Dermis blood vessel endothelial cell (primary cell): ENCODE data around the gene ASL. TPM values are rescaled to one million over a fixed set of nuclear protein-coding genes. Genes with fewer than 3 reads are reported as not detected.
"Not testable (repeated sequence)": the region's sequence is repeated elsewhere in the genome, so short reads cannot be mapped to it uniquely, and the experiment has no call there.

Source experiments
- DNase-seq: peaks from one replicate; pipeline ENCODE4 v3.0.0; 2010
- total RNA-seq: library from RNA; depleted of rRNA; stranded (reverse); fragments of >200 nt; gene quantifications from 2 replicates; pipeline ENCODE4 v1.2.3, GENCODE V29; 2014

The ASL gene
- total RNA-seq, 1 donor from 2014 or later = 82.4 TPM

DNA sequence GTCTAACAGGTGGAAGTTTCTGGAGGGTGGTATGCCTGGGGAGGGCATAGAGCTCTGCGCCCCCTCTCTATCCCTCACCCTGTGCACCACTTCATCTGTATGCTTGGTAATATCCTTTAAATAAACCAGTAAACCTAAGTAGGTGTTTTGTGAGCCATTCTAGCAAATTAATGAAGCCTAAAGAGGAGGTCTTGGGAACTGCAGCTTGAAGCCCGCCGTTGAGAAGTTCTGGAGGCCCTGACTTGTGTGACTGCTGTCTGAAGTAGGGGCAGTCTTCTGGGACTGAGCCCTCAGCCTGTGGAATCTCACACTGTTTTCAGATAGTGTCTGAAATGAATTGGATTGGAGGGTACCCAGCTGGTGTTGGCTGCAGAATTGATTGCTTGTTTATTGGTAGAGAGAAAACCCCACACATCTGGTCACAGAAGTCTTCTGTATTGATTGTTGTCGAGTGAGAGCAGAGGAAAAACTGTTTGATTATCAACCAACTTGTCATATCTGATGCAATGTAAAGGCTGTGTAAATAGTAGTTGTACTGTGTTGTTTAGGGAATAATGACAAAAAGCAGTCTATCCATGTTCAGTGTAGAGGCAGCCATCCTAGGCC, 43.7 kb downstream of the ASL start:
- DNase-seq = no peak

DNA sequence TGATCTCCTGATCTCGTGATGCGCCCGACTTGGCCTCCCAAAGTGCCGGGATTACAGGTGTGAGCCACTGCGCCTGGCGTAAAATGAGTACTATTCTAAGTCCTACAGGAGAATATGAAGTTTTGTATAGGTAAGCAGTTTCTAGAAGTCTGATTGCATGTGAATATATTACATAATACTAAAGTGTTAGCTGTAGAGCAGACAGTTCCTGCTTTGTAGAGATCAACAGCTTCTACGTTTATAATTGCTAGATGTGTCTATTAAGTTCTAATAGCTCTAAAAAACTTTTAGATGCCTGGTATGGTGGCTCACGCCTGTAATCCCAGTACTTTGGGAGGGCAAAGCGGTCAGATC, 47.5 kb downstream of the ASL start:
- DNase-seq = no peak

GRCh38 chr7:66124569-66124861, 48.9 kb downstream of the ASL start:
- DNase-seq = not testable (repeated sequence)

- DNase-seq = no peak
Measured at GRCh38 chr7:66125052-66125694, 49.6 kb downstream of the ASL start.

DNA sequence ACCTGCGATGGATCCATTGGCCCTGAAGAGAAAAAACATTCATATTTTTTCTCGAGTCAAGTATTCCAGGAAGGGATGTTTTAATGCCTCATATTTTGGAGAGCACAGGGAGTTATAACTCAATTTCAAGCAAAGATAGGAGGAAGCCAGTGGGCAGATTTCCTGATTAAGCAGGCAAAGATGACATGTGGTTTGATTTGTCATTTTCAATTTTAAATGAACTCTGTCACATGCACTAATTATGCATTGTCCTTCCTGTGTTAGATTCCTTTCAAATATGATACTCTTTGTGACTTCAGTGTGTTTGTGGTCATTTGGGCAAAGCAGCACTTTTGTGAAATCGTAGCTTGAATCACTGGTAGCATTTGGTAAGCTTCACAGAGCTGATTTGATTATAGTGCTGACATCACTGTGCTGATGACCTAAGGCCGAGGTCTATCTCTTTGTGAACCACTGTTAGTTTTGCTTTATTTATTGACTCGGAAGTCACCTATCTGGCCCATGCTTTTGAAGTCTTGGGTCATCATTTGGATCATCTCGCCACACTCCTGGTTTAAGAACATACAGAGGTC, 50.2 kb downstream of the ASL start:
- DNase-seq = not testable (repeated sequence)

DNA sequence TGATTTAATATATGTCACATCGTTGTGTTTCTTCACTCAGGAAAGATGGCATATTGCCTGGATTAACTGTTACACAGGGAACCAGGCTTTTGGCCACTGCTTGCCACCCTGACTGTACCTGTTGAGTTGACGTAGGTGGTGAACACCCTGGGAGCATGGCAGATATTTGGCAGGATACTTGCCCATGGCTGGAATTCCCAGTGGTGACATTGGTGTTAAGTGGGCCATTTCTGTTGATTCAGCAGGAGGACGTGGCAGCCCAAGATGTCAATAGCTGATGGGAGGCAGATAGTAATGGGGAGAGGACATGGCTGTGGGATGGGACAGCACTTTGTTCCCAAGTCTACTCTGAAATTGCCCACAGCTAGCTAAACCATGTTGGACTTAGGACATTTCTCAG, 51.6 kb downstream of the ASL start:
- DNase-seq = not testable (repeated sequence)

GRCh38 chr7:66138994-66139752, 63.6 kb downstream of the ASL start:
- no peak for DNase-seq

DNA sequence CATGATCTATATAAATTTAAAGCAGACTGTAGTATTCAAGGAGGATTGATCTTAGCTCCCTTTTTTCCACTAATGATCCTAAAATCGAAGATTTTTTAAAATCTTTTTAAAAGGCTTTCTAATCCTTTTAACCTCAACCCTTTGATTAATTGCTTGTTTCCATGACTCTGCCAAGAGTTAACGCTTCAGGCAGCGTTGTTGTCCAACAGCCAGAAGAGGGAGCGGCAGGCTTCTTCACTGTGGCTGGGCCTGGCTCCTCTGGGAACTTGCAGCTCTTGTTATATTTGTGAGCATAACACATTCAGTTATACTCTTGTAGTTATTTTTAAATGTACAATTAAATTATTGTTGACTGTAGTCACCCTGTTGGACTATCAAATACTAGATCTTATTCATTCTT, 65.3 kb downstream of the ASL start:
- DNase-seq = peak; percentile 77

DNA sequence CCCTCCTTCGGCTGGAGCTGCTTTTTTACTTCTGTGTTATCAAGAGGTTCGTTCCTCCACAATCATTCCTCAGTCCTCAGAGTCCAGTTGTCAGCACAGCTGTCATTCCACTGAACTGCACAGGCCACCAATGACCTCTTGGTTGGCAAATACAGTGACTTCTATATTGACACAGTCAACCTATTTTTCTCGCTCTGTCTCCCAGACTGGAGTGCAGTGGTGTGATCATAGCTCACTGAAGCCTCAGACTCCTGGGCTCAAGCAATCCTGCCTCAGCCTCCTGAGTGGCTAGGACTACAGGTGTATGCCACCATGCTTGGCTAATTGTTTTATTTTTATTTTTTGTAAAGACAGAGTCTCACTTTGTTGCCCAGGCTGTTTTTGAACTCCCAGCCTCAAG, 66.7 kb downstream of the ASL start:
- no peak for DNase-seq

GRCh38 chr7:66142996-66143395, 67.4 kb downstream of the ASL start:
- DNase-seq = no peak

Other genes with a start within 250 kb of the ASL start
- 24.3 and 38.5 TPM in 2 replicates for gene VKORC1L1, start 202.7 kb upstream of the ASL start, total RNA-seq
- 40.2 and 48.1 TPM in 2 replicates for gene GUSB, start 93.6 kb upstream of the ASL start, total RNA-seq
- 22.5 and 25.4 TPM in 2 replicates for gene CRCP, start 39.0 kb downstream of the ASL start, total RNA-seq
- 38.5 and 42.5 TPM in 2 replicates for gene TPST1, start 129.5 kb downstream of the ASL start, total RNA-seq